ENCODE results near the gene IPO11. TPM values are rescaled to one million over a fixed set of nuclear protein-coding genes. Genes with fewer than 3 reads are reported as not detected.

The IPO11 gene
- total RNA-seq, 4 donors from 2014 or later: 20.8 to 48.2 (median 23.6) TPM

DNA sequence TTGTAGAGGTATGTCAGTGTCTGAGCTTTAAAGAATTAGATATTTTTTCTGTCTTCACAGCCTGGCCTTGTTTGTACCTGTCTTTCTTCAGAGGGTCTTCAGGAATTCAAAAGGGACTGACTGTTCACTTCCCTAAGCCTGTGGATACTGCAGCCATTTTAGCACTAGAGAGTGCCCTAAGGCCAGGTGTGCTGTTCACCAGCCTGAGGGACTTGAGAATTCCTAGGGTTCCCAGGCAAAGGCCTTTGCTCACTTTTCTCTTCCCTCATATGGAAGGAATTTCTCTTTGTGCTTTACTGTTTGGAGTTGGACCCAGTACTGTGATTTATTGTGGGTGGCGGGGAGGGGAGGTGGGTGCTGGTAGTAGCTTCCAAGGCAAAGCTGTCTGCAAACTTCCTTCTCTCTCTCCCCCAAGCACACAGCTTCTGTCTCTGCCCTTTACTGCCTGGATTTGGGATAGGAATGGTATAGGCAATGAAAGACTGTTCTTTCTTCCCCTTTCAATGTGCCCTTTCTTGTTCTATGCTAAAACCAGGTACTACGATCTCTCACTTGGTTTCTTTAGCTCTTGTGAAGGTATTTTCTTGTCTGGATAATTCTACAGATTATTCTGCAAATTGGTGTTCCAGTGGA is 156.4 kb downstream of the IPO11 start:
- no peak for ATAC-seq (ENCODE audit: low FRiP score)
- no peak for DNase-seq (ENCODE audit: low spot score)
- TF ChIP-seq CTCF (IDR thresholded peaks at IDR 0.05): no peak

- ATAC-seq (ENCODE audit: low FRiP score) (no peak), DNase-seq (ENCODE audit: low spot score) (no peak)
- no peak for TF ChIP-seq CTCF (IDR thresholded peaks at IDR 0.05)
Measured at GRCh38 chr5:62569470-62569869, 156.9 kb downstream of the IPO11 start.

DNA sequence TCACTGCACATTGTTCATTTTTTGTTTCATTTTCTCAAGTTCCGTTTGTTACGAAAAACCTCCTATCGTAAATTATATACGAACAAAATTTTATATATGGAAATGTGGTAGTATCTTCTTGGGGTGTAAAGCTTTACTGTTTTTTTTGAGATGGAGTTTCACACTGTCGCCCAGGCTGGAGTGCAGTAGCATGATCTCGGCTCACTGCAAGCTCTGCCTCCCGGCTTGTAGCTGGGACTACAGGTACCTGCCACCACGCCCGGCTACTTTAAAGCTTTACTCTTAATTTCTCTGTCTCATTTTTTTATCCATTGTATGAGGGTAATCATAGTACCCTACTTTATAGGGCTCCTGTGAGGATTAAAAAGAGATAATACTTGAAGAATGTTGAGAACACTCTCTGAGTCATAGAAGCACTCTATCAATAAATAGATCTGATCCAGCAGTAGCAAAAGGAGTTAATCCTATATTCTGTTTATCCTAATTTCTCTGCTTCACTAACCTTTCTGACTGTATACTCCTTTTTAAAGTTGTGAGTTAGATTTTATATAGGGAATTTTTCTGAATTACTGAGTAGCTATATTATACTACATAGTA is 160.5 kb downstream of the IPO11 start:
- TF ChIP-seq CTCF (IDR thresholded peaks at IDR 0.05): no peak
- no peak for ATAC-seq (ENCODE audit: low FRiP score)

GRCh38 chr5:62574599-62574998 is 162.0 kb downstream of the IPO11 start:
- DNase-seq (ENCODE audit: low spot score) (no peak), ATAC-seq (ENCODE audit: low FRiP score) (no peak)
- no peak for TF ChIP-seq CTCF (IDR thresholded peaks at IDR 0.05)

More for the DNA sequence above, 160.5 kb downstream of the IPO11 start:
- no peak for DNase-seq (ENCODE audit: low spot score)

- DNase-seq (ENCODE audit: low spot score) (no peak), ATAC-seq (ENCODE audit: low FRiP score) (no peak)
- TF ChIP-seq CTCF (IDR thresholded peaks at IDR 0.05): no peak
Measured at GRCh38 chr5:62575066-62575465, 162.5 kb downstream of the IPO11 start.

- ATAC-seq (ENCODE audit: low FRiP score) (no peak), DNase-seq (ENCODE audit: low spot score) (no peak)
- TF ChIP-seq CTCF (IDR thresholded peaks at IDR 0.05): no peak
Measured at GRCh38 chr5:62575489-62575888, 162.9 kb downstream of the IPO11 start.

DNA sequence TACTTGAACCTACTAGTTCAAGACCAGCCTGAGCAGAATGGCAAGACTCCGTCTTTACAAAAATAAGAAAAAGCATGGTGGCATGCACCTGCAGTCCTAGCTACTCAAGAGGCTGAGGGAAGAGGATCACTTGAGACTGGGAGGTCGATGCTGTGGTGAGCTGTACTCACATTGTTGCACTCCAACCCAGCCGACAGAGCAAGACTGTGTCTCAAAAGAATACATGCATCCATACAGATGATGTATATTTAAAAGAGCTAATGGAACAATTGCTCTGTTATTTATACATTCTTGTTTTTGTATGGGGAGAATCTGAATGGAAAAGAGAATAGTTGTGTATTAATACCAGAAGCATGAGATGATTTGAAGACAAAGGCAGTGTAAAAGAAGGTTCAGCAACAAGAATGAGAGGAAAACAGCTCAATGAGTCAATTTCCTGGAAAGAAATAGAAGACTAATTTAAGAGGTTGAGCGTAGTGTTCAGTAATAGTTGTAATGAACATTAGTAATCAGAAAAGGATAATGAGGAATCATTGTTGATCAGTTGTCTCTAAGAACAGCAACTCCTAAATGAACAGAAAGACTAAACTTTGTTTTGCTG is 164.1 kb downstream of the IPO11 start:
- DNase-seq (ENCODE audit: low spot score): no peak
- TF ChIP-seq CTCF (IDR thresholded peaks at IDR 0.05): no peak
- no peak for ATAC-seq (ENCODE audit: low FRiP score)
